Measurements from ENCODE around the gene GOLGA2.

- TF ChIP-seq, protein P1, sequence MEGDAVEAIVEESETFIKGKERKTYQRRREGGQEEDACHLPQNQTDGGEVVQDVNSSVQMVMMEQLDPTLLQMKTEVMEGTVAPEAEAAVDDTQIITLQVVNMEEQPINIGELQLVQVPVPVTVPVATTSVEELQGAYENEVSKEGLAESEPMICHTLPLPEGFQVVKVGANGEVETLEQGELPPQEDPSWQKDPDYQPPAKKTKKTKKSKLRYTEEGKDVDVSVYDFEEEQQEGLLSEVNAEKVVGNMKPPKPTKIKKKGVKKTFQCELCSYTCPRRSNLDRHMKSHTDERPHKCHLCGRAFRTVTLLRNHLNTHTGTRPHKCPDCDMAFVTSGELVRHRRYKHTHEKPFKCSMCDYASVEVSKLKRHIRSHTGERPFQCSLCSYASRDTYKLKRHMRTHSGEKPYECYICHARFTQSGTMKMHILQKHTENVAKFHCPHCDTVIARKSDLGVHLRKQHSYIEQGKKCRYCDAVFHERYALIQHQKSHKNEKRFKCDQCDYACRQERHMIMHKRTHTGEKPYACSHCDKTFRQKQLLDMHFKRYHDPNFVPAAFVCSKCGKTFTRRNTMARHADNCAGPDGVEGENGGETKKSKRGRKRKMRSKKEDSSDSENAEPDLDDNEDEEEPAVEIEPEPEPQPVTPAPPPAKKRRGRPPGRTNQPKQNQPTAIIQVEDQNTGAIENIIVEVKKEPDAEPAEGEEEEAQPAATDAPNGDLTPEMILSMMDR (IDR thresholded peaks at IDR 0.05) = no peak
- no peak for TF ChIP-seq POLR2A (IDR thresholded peaks at IDR 0.05)
Measured at GRCh38 chr9:128246471-128246870, 29.3 kb downstream of the GOLGA2 start.
